Liver (tissue), 9 donors: ENCODE results near the gene DUT. TPM values are rescaled to one million over a fixed set of nuclear protein-coding genes. Genes with fewer than 3 reads are reported as not detected.

Experiments used
- DNase-seq: peaks from one replicate; pipeline ENCODE4 v3.0.0-alpha.2; 2017; ENCODE audit warnings: low spot score
- H3K27ac ChIP-seq, 2 donors: one replicate each; pipeline ENCODE4 v1.7.0; 2013; ENCODE audit warnings: inconsistent platforms in 2 of 2, low read length in 2 of 2, control low read depth in 1 of 2, low read depth in 1 of 2, mild to moderate bottlenecking in 1 of 2
- H3K27me3 ChIP-seq, 4 donors: one replicate each; pipeline versions ENCODE4 v1.6.1 to v1.7.0; 2013; ENCODE audit warnings: low read length in 3 of 4, inconsistent platforms in 1 of 4, mild to moderate bottlenecking in 1 of 4, moderate library complexity in 1 of 4; ENCODE audit not compliant: control insufficient read depth in 4 of 4, insufficient read depth in 4 of 4
- H3K36me3 ChIP-seq, 4 donors: one replicate each; pipeline versions ENCODE4 v1.6.1 to v1.7.0; 2013; ENCODE audit warnings: low read length in 3 of 4, mild to moderate bottlenecking in 3 of 4, low read depth in 1 of 4, moderate library complexity in 1 of 4; ENCODE audit not compliant: control insufficient read depth in 4 of 4, insufficient read depth in 3 of 4
- H3K4me1 ChIP-seq, 4 donors: one replicate each; pipeline versions ENCODE4 v1.6.1 to v1.7.0; 2013; ENCODE audit warnings: low read length in 3 of 4, mild to moderate bottlenecking in 3 of 4, moderate library complexity in 1 of 4; ENCODE audit not compliant: control insufficient read depth in 4 of 4, insufficient read depth in 4 of 4
- H3K4me3 ChIP-seq, 3 donors: one replicate each; pipeline versions ENCODE4 v1.6.1 to v1.7.0; 2013; ENCODE audit warnings: low read length in 3 of 3, control low read depth in 1 of 3, low read depth in 1 of 3, mild to moderate bottlenecking in 1 of 3
- H3K9ac ChIP-seq, 2 donors: one replicate each; pipeline ENCODE4 v1.7.0; 2013; ENCODE audit warnings: low read length in 2 of 2, mild to moderate bottlenecking in 2 of 2, moderate library complexity in 2 of 2, control low read depth in 1 of 2, low read depth in 1 of 2
- H3K9me3 ChIP-seq, 4 donors: one replicate each; pipeline versions ENCODE4 v1.6.1 to v1.7.0; 2013; ENCODE audit warnings: low read length in 3 of 4; ENCODE audit not compliant: control insufficient read depth in 4 of 4
- EGR1 ChIP-seq, 2 donors: IDR thresholded peaks; 2 replicates each; pipeline ENCODE4 v1.6.1; 2016 to 2018; ENCODE audit warnings: antibody characterized with exemption in 2 of 2, low read depth in 2 of 2
- FOXA1 ChIP-seq: IDR thresholded peaks from 2 replicates; pipeline ENCODE4 v1.6.1; 2016; ENCODE audit warnings: antibody characterized with exemption
- FOXA2 ChIP-seq: IDR thresholded peaks from 2 replicates; pipeline ENCODE4 v1.6.1; 2016; ENCODE audit warnings: antibody characterized with exemption
- GABPA ChIP-seq, 2 donors: IDR thresholded peaks in 1 of 2; conservative IDR thresholded peaks in 1 of 2; 2 replicates each; pipeline ENCODE4 v1.6.1; 2016; ENCODE audit warnings: antibody characterized with exemption in 2 of 2, mild to moderate bottlenecking in 1 of 2, moderate library complexity in 1 of 2
- HNF4A ChIP-seq, 2 donors: conservative IDR thresholded peaks; 2 replicates each; pipeline ENCODE4 v1.6.1; 2016; ENCODE audit warnings: antibody characterized with exemption in 2 of 2, mild to moderate bottlenecking in 2 of 2
- HNF4G ChIP-seq: IDR thresholded peaks from 2 replicates; pipeline ENCODE4 v1.6.1; 2016; ENCODE audit warnings: antibody characterized with exemption
- JUND ChIP-seq, 2 donors: IDR thresholded peaks; 2 replicates each; pipeline ENCODE4 v1.6.1; 2016; ENCODE audit warnings: antibody characterized with exemption in 2 of 2
- NR2F2 ChIP-seq: IDR thresholded peaks from 2 replicates; pipeline ENCODE4 v1.6.1; 2016; ENCODE audit warnings: antibody characterized with exemption
- RAD21 ChIP-seq, 2 donors: IDR thresholded peaks; 2 replicates each; pipeline ENCODE4 v1.6.1; 2016; ENCODE audit warnings: antibody characterized with exemption in 2 of 2, mild to moderate bottlenecking in 2 of 2
- RXRA ChIP-seq, 2 donors: IDR thresholded peaks; 2 replicates each; pipeline ENCODE4 v1.6.1; 2017 to 2018; ENCODE audit warnings: antibody characterized with exemption in 2 of 2, mild to moderate bottlenecking in 1 of 2
- TAF1 ChIP-seq: conservative IDR thresholded peaks from 2 replicates; pipeline ENCODE4 v1.6.1; 2016; ENCODE audit warnings: antibody characterized with exemption, mild to moderate bottlenecking
- YY1 ChIP-seq: IDR thresholded peaks from 2 replicates; pipeline ENCODE4 v1.6.1; 2016; ENCODE audit warnings: antibody characterized with exemption, mild to moderate bottlenecking
- WGBS: extraction: QIAGEN DNeasy Blood & Tissue Kit; methylation state at CpG from one replicate; pipeline ENCODE4 v1.1.7; 2013; 5-methylcytosine and 5-hydroxymethylcytosine counted together
- polyA plus RNA-seq, 2 donors: library from polyadenylated mRNA; stranded (reverse) in 1 of 2; unstranded in 1 of 2; fragments of 200-250 nt in 1 of 2; fragments of >200 nt in 1 of 2; fragmentation: Nextera tagmentation in 1 of 2; extraction: Ambion mirVana in 1 of 2; gene quantifications; one replicate each; pipeline versions ENCODE4 v1.2.1 to v1.2.3, GENCODE V29; 2013 to 2015
- total RNA-seq, 2 donors: library from RNA; depleted of rRNA; stranded (reverse); fragments of >200 nt; gene quantifications; one replicate each; pipeline ENCODE4 v1.2.3, GENCODE V29; 2014
- TF ChIP-seq, protein P1 (sequence below): fragments of 150-350 bp; IDR thresholded peaks from 2 replicates; pipeline ENCODE4 v1.5.1; 2017; ENCODE audit warnings: improper control_type of control experiment, low read depth, low read length; ENCODE audit not compliant: missing input control
- TF ChIP-seq, protein P2 (sequence below): IDR thresholded peaks from 2 replicates; pipeline ENCODE4 v1.6.1; 2016; ENCODE audit warnings: antibody characterized with exemption
- TF ChIP-seq, protein P3 (sequence below): IDR thresholded peaks from 2 replicates; pipeline ENCODE4 v1.6.1; 2016; ENCODE audit warnings: antibody characterized with exemption, mild to moderate bottlenecking
- TF ChIP-seq, protein P4 (sequence below): IDR thresholded peaks from 2 replicates; pipeline ENCODE4 v1.6.1; 2016; ENCODE audit warnings: antibody characterized with exemption
- TF ChIP-seq, protein P5 (sequence below): IDR thresholded peaks from 2 replicates; pipeline ENCODE4 v1.6.1; 2016; ENCODE audit warnings: antibody characterized with exemption
- donor health status: healthy.
- donor health status: healthy.
- donor health status: healthy.
- donor health status: healthy.
- donor health status: healthy.

The DUT gene
- total and polyA plus RNA-seq, 4 donors = 12.8 to 58.7 (median 35.1) TPM

DNA sequence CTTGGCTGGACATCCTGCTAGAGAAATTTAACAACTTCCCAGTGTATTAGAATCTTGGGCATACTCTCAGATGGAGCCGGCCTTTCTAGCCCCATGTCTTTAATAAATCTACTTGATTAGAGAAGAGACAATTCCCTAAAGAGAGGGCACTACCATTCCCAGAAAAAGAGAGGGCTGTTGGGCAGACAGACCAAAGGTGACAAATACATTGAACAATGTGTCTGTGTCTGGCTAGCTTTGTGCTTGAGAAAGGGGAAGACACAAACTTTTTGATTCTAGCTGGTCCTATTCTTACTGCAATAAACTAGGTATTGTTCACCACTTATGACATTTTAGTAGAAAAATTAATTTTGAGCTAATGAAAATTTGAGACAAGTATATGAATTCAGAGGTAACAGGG lies 57.7 kb downstream of the DUT start:
- 87% methylated on average over 1 of the region's 1 CpG for WGBS
- no peaks in the 10 kb centered on the region for H3K36me3 ChIP-seq
- no peak overlapping the region for H3K4me3 ChIP-seq
- no peak for DNase-seq
- H3K9ac ChIP-seq = no peak overlapping the region
- H3K27me3 ChIP-seq = no peaks in the 10 kb centered on the region
- H3K9me3 ChIP-seq = no peaks in the 10 kb centered on the region
- TF ChIP-seq, protein P1, sequence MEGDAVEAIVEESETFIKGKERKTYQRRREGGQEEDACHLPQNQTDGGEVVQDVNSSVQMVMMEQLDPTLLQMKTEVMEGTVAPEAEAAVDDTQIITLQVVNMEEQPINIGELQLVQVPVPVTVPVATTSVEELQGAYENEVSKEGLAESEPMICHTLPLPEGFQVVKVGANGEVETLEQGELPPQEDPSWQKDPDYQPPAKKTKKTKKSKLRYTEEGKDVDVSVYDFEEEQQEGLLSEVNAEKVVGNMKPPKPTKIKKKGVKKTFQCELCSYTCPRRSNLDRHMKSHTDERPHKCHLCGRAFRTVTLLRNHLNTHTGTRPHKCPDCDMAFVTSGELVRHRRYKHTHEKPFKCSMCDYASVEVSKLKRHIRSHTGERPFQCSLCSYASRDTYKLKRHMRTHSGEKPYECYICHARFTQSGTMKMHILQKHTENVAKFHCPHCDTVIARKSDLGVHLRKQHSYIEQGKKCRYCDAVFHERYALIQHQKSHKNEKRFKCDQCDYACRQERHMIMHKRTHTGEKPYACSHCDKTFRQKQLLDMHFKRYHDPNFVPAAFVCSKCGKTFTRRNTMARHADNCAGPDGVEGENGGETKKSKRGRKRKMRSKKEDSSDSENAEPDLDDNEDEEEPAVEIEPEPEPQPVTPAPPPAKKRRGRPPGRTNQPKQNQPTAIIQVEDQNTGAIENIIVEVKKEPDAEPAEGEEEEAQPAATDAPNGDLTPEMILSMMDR = no peak
- TF ChIP-seq, protein P2, sequence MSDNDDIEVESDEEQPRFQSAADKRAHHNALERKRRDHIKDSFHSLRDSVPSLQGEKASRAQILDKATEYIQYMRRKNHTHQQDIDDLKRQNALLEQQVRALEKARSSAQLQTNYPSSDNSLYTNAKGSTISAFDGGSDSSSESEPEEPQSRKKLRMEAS = no peak
- no peak for TF ChIP-seq YY1
- TF ChIP-seq NR2F2 = no peak
- no peak for TF ChIP-seq RXRA (IDR thresholded peaks at IDR 0.05)
- no peak for TF ChIP-seq FOXA2
- TF ChIP-seq, protein P3, sequence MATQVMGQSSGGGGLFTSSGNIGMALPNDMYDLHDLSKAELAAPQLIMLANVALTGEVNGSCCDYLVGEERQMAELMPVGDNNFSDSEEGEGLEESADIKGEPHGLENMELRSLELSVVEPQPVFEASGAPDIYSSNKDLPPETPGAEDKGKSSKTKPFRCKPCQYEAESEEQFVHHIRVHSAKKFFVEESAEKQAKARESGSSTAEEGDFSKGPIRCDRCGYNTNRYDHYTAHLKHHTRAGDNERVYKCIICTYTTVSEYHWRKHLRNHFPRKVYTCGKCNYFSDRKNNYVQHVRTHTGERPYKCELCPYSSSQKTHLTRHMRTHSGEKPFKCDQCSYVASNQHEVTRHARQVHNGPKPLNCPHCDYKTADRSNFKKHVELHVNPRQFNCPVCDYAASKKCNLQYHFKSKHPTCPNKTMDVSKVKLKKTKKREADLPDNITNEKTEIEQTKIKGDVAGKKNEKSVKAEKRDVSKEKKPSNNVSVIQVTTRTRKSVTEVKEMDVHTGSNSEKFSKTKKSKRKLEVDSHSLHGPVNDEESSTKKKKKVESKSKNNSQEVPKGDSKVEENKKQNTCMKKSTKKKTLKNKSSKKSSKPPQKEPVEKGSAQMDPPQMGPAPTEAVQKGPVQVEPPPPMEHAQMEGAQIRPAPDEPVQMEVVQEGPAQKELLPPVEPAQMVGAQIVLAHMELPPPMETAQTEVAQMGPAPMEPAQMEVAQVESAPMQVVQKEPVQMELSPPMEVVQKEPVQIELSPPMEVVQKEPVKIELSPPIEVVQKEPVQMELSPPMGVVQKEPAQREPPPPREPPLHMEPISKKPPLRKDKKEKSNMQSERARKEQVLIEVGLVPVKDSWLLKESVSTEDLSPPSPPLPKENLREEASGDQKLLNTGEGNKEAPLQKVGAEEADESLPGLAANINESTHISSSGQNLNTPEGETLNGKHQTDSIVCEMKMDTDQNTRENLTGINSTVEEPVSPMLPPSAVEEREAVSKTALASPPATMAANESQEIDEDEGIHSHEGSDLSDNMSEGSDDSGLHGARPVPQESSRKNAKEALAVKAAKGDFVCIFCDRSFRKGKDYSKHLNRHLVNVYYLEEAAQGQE = no peak
- TF ChIP-seq HNF4A (conservative IDR thresholded peaks at IDR 0.05) = no peak
- no peak overlapping the region for H3K27ac ChIP-seq
- no peaks in the 10 kb centered on the region for H3K4me1 ChIP-seq

DNA sequence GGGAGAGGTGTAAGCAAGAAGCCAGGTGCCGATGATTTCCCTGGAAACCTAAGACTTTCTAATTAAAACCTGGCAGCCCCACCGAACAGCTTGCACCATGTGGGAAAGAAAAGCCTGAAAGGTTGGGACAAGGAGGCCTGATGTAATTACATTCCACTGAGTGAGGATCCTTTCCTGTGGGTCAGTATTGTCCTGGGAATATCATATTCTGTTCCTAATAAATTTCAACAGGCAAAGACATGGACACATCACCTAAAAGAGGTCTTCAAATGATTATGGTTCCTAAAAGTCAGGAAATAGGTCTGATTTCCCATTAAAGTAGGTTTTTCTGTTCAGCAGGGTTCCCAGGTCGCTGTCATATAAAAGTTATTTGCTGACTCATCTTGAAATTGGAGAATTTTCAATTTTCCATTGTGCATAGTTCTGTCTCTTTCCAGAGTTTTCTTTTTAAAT lies 58.5 kb downstream of the DUT start:
- no peaks in the 10 kb centered on the region for H3K4me1 ChIP-seq
- H3K9me3 ChIP-seq = no peaks in the 10 kb centered on the region

More for the DNA sequence above, 58.5 kb downstream of the DUT start:
- no peak for DNase-seq
- Histone ChIP-seq H3K27ac (no peak overlapping the region), H3K9ac (no peak overlapping the region), H3K36me3 (no peaks in the 10 kb centered on the region), H3K4me3 (no peak overlapping the region), H3K27me3 (no peaks in the 10 kb centered on the region)
- TF ChIP-seq FOXA2 (no peak), TAF1 (no peak), NR2F2 (no peak), HNF4A (conservative IDR thresholded peaks at IDR 0.05) (no peak), FOXA1 (no peak), RAD21 (IDR thresholded peaks at IDR 0.05) (no peak), EGR1 (IDR thresholded peaks at IDR 0.05; ENCODE audit: low read depth in 2 of 2) (no peak), RXRA (IDR thresholded peaks at IDR 0.05) (no peak), JUND (IDR thresholded peaks at IDR 0.05) (no peak), HNF4G (no peak), GABPA (IDR thresholded peaks at IDR 0.05 in 1 of 2, conservative IDR thresholded peaks at IDR 0.05 in 1 of 2) (no peak)
- TF ChIP-seq, protein P4, sequence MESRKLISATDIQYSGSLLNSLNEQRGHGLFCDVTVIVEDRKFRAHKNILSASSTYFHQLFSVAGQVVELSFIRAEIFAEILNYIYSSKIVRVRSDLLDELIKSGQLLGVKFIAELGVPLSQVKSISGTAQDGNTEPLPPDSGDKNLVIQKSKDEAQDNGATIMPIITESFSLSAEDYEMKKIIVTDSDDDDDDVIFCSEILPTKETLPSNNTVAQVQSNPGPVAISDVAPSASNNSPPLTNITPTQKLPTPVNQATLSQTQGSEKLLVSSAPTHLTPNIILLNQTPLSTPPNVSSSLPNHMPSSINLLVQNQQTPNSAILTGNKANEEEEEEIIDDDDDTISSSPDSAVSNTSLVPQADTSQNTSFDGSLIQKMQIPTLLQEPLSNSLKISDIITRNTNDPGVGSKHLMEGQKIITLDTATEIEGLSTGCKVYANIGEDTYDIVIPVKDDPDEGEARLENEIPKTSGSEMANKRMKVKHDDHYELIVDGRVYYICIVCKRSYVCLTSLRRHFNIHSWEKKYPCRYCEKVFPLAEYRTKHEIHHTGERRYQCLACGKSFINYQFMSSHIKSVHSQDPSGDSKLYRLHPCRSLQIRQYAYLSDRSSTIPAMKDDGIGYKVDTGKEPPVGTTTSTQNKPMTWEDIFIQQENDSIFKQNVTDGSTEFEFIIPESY = no peak
- TF ChIP-seq, protein P2 = no peak
- TF ChIP-seq, protein P1 = no peak
- TF ChIP-seq, protein P5, sequence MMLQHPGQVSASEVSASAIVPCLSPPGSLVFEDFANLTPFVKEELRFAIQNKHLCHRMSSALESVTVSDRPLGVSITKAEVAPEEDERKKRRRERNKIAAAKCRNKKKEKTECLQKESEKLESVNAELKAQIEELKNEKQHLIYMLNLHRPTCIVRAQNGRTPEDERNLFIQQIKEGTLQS = no peak
- TF ChIP-seq, protein P3 = no peak
- WGBS = 87% methylated on average over 3 of the region's 3 CpGs
